8988T (cell line): Measurements from ENCODE around the gene CSPG4.
A peak's percentile ranks its signal among the peaks of the same experiment; 100 is the strongest.

Source experiments
- DNase-seq: peaks from one replicate; pipeline ENCODE4 v3.0.0; 2011

CSPG4 gene

GRCh38 chr15:75663931-75664421, 48.7 kb downstream of the CSPG4 start:
- no peak for DNase-seq

GRCh38 chr15:75662823-75663519, 49.7 kb downstream of the CSPG4 start:
- no peak for DNase-seq

GRCh38 chr15:75661756-75662140, 50.9 kb downstream of the CSPG4 start:
- no peak for DNase-seq

- peak; percentile 87 for DNase-seq
These were observed 51.4 kb downstream of the CSPG4 start for GRCh38 chr15:75661100-75661755.

GRCh38 chr15:75659928-75660645, 52.6 kb downstream of the CSPG4 start:
- DNase-seq, result no peak

- no peak for DNase-seq
These were observed 53.4 kb downstream of the CSPG4 start for GRCh38 chr15:75659141-75659771.

- no peak for DNase-seq
These were observed 55.8 kb downstream of the CSPG4 start for GRCh38 chr15:75656813-75657212.

- DNase-seq, result no peak
These were observed 56.3 kb downstream of the CSPG4 start for GRCh38 chr15:75656331-75656730.

- DNase-seq, result no peak
These were observed 56.7 kb downstream of the CSPG4 start for GRCh38 chr15:75655931-75656330.

GRCh38 chr15:75654201-75654907, 58.3 kb downstream of the CSPG4 start:
- DNase-seq, result no peak

GRCh38 chr15:75653347-75653913, 59.2 kb downstream of the CSPG4 start:
- DNase-seq, result no peak

GRCh38 chr15:75651810-75652543, 60.7 kb downstream of the CSPG4 start:
- no peak for DNase-seq

GRCh38 chr15:75650908-75651809, 61.5 kb downstream of the CSPG4 start:
- DNase-seq, result no peak

GRCh38 chr15:75649848-75650247, 62.8 kb downstream of the CSPG4 start:
- no peak for DNase-seq

GRCh38 chr15:75649045-75649761, 63.4 kb downstream of the CSPG4 start:
- no peak for DNase-seq

GRCh38 chr15:75648156-75649000, 64.3 kb downstream of the CSPG4 start:
- no peak for DNase-seq

- DNase-seq, result peak; percentile 67
These were observed 65.1 kb downstream of the CSPG4 start, which contains the start of gene SNX33 for GRCh38 chr15:75647370-75648155. Gene SNX33, plus strand, starts transcription at chr15:75647912. Its CDS starts 1,191 bp downstream, at chr15:75649103.

- no peak for DNase-seq
These were observed 65.7 kb downstream of the CSPG4 start for GRCh38 chr15:75646944-75647364.
